HCT116 (cell line): ENCODE data around the gene CBX8.

Experiments
- CTCF ChIP-seq, 3 experiments: fragments of 200-600 bp in 1 of 3; sonication (generic) in 1 of 3; IDR thresholded peaks in 2 of 3; conservative IDR thresholded peaks in 1 of 3; 2 replicates each; pipeline ENCODE4 v1.5.1; 2012 to 2017; ENCODE audit warnings: low read depth in 2 of 3, low read length in 2 of 3, antibody characterized with exemption in 1 of 3, borderline replicate concordance in 1 of 3, control low read depth in 1 of 3, mild to moderate bottlenecking in 1 of 3, mixed read lengths in 1 of 3, mixed run types in 1 of 3, moderate library complexity in 1 of 3; ENCODE audit not compliant: insufficient read depth in 1 of 3
- EGR1 ChIP-seq: IDR thresholded peaks from 2 replicates; pipeline ENCODE4 v1.6.1; 2012; ENCODE audit warnings: low read depth

- TF ChIP-seq CTCF (IDR thresholded peaks at IDR 0.05 in 2 of 3, conservative IDR thresholded peaks at IDR 0.05 in 1 of 3; ENCODE audit: borderline replicate concordance in 1 of 3, insufficient read depth in 1 of 3, low read depth in 2 of 3, low read length in 2 of 3) (no peak), EGR1 (no peak)
These were observed 5.1 kb downstream of the CBX8 start for GRCh38 chr17:79791735-79792161.
